Cortex of kidney (tissue), 1 donor: ENCODE data around the gene C19orf25.
"Not testable (repeated sequence)": the region's sequence is repeated elsewhere in the genome, so short reads cannot be mapped to it uniquely, and the experiment has no call there.

Source experiments
- DNase-seq: peaks from one replicate; lab custom pipeline; 2025; lab: John Stamatoyannopoulos, UW

C19orf25 gene

DNA sequence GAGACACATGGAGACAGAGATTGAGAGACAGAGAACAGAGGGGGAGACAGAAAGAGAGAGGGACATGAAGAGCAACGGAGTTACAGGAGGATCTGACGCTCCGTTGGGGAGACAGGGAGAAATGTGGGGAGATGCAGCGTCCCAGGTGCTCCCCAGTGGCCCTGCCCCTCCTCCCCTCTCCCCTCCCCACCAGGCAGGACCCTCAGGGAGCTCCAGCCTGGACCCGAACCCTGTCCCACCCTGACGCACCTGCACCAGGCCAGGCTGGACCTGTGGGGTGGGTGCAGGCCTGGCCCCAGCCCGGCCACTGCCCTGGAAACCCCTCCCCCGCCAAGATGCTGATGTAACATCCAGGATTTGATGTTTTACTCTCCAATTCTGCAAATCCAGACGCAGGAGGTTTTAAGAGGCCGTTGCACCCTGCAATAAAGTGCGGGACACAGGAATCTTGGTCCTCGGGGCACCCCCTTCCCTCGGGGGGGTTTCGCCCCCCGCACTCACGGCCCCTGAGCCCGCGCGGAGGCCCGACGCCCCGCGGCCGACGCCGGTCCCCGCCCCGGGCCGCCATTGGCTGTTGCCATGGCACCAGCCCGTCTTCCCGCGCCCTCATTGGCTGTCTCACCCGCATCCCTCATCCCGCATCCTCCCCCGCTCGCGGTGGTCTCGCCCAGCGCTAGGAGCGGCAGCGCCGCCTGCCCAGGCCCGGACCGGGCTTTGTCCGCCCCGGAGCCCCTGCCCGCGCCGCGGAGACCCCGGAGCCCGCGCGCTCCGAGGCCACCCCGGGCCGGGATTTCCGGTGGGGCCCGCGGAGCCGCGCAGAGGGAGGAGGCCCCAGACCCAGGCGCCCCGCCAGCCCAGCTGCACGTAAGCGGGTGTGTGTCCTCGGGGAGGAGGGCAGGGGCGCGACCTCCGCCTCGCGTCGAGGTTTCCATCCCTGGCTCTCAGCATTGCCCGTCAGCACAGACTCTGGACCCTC, 29.3 kb downstream of the C19orf25 start, which contains the start of gene APC2:
Gene APC2 (plus strand): TSS at position 655 of the 976 bp plus-strand sequence. CDS start 2,881 bp downstream, outside the sequence.
- DNase-seq: no peak

GRCh38 chr19:1447944-1448343, 31.1 kb downstream of the C19orf25 start:
- no peak for DNase-seq

GRCh38 chr19:1447504-1447903, 31.5 kb downstream of the C19orf25 start:
- DNase-seq: no peak

DNA sequence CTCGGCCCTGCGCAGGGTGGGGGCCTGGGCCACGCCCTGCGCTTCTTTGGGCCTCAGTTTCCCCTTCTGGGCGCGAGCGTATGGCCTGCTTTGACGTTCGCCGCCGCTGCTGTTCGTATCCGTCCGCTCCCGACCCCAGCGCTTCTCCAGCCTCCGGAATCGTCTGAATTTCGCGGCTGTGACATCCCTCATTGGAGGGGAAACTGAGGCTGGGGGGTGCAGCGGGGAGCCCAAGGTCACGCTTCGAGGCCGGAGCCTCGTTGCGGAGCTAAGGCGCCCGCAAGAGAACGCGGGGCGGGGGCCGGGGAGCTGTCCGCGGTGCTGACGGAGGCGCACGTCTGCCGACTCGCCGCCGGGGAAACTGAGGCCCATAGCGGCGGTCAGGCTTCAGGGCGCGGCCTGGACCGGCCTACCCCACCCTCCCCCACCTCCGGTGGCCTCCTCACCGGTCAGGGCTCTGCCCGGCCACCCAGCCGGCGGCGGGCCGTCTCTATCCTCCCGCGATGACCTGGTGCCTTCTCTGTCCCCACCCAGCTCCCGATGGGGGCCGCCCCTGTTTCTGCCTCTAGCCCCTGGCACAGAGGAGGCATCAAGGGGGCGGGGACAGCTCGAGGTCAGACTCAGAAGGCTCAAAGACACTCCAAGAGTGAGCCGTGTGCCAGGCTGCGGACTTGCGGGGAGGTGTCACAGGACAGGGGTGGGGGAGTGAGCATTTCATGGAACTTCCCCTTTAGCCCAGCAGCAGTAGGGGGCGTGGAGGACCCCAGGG, 32.1 kb downstream of the C19orf25 start:
- no peak for DNase-seq

DNA sequence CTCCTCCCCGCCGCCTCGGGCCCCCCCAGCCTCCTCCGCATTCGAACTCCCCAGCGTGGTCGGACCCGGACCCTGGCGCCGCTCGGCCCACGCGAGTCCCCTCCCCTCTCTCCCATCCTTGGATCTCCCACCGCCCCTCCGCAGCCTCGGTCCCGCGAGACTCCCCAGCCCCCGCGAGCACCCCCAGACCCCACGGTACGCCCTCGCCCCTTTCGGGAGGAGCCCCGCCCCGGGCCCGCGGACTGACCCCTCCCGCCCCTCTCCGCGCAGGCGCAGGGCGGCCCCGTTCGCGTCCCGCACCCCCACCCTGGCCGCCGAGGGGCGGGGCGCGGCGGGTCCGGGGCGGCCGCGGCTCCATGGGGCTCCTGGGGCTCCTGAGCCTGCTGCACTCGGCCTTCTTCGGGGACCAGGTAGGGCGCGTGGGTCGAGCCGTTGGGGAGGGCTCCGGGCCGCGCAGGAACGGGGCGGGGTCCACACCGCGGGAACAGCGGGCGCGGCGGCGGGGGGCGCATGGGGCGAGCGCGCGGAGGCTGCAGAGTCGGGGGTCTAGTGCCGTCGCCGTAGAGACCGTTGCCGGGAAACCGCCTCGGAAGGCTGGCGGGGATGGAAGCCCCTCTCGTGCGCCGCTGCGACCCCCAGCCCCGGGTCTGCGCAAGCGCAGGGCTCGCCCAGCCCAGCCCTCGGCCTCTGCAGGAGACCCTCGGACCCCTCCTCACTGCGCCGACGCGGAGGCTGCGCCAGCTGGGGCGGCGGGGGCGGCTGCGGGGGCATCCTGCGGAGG, 32.9 kb downstream of the C19orf25 start:
- DNase-seq: no peak

DNA sequence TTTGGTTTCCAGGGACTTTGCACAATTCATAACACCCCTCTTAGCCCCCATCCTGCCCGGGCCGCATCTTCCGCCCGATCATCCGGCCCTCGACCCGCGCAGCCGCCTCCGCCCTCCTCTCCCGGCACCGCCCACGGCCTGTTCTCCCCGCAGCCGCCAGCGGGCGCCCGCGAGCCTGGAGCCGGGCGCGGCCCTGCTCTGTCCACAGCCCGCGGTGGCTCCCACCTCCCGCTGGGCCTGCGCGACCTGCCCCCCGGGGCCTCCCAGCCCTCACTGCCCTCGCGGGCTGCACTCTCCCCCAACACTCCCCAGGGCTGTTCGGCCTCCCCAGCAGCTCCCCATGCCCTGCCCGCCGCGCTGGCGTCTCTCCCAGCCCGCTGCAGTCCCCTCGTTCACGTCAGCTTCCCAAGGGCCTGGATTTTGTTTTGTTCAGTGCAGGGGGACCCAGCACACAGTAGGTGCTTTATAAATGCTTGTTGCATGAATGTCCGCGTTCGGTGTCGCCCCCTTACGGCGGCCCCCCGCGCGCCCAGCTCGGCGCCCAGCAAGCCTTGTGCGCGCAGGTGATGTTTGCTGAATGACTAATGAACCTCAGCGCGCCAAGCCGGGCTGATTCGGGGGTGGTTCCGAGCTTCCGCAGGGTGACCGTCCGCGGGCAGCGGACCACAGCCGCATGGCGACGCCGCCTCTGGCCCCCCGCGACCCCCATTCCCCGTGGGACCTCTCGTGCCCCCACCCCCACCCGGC, 33.7 kb downstream of the C19orf25 start:
- DNase-seq: no peak

- no peak for DNase-seq
These were observed 37.2 kb downstream of the C19orf25 start for GRCh38 chr19:1441677-1442438.

- no peak for DNase-seq
These were observed 38.0 kb downstream of the C19orf25 start for GRCh38 chr19:1441022-1441426.

DNA sequence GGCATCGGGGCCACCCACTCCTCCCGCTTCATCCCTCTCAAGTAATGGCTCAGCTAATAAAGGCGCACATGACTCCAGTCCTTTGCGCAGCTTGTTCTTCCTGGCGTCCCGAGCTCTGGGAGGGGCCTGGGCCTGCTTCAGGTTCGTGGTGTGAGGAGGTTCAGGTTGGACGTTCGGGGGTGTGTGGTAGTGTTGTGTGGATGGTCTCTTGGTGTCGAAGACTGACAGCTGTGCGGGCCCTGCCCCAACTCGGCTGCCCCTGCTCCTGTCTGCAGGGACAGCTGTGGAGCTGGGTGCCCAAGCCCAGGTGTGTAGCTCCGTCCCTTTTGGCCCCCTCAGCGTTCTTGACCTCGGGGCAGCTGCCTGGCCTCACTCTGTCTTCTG, 38.6 kb downstream of the C19orf25 start:
- no peak for DNase-seq

DNA sequence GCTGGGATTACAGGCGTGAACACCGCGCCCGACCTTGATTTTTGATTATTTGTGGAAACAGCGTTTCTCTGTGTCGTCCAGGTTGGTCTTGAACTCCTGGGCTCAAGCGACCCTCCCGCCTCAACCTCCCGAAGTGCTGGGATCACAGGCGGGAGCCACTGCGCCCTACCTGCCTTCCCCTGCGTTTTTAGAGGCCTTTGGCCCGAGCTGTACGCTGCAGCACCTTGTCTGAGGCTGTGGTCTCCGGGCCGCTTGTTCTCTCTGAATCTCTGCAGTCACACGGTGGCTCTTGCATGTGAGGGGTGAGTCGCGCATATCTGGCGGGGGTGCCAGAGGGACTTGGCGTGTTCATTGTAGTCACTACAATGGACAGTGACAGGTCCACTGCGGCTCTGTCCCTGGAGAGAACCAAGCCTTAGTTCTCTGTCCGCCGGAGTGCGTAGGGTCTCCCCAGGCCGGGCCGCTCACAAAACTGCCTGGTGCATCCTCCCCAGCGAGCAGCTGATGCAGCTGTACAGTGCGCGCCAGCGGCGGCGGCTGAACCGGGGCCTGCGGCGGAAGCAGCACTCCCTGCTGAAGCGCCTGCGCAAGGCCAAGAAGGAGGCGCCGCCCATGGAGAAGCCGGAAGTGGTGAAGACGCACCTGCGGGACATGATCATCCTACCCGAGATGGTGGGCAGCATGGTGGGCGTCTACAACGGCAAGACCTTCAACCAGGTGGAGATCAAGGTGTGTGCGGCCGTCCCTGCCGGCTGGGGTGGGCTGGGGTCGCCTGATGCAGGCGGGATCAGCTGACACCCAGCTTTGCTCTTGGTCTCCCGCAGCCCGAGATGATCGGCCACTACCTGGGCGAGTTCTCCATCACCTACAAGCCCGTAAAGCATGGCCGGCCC, 39.2 kb downstream of the C19orf25 start:
- DNase-seq: not testable (repeated sequence)

DNA sequence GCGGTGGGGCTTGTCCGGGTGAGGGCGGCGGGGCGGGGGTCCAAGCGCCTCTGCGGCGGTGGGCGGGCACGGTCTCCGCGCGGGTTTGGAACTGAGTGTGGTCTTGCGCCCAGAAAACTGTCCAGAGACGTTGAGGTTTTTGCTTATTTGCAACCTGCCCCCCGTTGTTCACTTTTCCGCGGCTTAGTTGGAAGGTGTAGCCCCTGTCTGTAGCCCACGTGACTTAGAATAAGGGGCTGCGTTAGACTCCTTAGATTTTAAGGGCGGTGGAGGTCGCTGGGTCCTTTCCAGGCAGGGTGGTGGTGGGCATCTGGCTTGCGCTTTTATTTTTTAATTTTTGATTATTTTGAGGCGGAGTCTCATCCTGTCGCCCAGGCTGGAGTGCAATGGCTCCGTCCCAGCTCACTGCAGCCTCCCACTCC, 40.1 kb downstream of the C19orf25 start:
- DNase-seq: no peak

GRCh38 chr19:1438035-1438932, 40.7 kb downstream of the C19orf25 start, which contains the start of gene RPS15:
RPS15 (plus strand) TSS chr19:1438396; CDS start chr19:1438426, 30 bp downstream.
- DNase-seq: no peak

DNA sequence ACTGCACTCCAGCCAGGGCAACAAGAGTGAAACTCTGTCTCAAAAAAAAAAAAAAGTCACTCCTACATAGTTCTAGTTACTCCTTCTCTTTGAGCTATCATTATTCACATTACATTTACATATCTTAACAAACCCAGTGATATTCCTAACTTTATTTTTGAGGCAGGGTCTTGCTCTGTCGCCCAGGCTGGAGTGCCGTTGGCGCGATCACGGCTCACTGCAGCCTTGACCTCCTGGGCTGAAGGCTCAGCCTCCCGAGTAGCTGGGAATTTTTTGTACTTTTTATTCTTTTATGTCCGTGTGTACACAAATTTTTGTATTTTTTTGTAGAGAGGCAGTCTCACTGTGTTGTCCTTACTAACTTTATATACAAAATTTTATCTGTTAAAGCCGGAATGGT, 41.4 kb downstream of the C19orf25 start:
- DNase-seq: no peak

GRCh38 chr19:1435378-1435989, 43.5 kb downstream of the C19orf25 start:
- DNase-seq: no peak

DNA sequence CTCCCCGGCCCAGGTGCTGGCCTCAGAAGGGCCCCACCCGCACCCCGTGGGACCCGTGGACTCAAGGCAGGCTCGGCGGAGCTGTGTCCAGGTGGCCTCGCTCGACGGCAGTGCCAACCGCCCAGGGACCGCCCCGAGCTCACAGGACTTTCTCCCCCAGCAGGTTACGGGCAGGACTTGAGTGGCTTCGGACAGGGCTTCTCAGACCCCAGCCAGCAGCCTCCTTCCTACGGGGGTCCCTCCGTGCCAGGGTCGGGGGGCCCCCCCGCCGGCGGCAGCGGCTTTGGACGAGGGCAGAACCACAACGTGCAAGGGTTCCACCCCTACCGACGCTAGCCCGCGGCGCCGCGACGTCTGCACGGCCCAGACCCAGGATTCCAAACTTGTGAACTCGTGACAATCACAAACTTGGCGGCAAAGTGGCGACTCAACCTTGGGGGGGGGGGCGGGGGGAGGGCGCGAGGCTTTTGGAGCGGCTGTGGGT, 44.4 kb downstream of the C19orf25 start:
- DNase-seq: no peak

GRCh38 chr19:1434040-1434366, 45.0 kb downstream of the C19orf25 start:
- no peak for DNase-seq

DNA sequence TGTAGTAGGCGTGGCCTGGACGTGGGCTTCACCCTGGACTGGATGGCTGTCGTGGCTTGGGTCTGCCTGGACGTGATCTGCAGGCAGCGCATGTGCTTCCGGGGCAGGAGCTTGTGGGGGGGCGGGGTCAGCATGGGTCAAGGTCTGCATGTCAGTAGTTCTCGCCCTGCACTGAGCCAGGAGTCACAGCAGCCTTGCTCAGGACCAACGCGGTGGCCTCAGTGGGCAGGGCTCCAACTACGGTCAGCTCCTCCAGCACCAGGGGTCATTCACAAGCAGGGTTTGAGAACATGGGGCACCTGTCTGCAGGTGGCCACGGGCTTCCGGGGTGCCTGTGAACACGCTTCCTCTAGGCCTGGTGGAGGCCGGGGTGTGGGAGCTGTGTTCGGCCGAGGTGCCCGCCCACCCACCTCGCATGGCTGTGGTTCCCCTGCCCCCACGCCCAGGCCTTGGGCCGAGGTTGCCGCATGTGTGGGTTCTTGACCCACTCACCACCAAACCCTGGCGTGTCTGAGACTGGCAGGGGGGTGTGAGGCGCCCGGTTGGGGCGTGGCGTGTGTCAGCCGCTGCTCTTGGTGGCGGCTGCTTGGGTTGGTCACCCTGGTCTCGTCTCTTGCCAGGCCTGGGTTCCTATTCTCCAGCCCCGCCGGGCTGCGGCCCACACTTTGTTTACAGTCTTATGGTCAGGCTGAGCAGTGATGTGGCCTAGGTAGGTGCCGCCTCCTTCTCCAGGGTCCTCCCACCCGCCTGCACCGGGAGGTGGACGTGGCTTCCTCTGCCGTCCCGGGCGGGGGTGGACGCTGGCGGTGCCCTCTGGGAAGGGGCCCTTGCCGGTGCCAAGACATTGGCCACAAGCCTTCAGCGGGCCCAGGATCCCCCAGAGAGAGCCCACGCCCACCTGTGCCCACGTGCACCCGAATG, 45.6 kb downstream of the C19orf25 start:
- DNase-seq: no peak
